Adrenal gland (tissue), 12 donors: ENCODE measurements around the gene PRR33. TPM values are rescaled to one million over a fixed set of nuclear protein-coding genes. Genes with fewer than 3 reads are reported as not detected.
A peak's percentile ranks its signal among the peaks of the same experiment; 100 is the strongest.

Experiments
- DNase-seq, 7 donors: peaks; one replicate each; pipeline ENCODE4 v3.0.0-alpha.2; 2019 to 2020
- H3K27ac ChIP-seq, 5 donors: fragments of 200-600 bp; sonication (generic) in 4 of 5; 1 replicate in 3 of 5; 2 replicates in 2 of 5; pipeline versions ENCODE4 v1.5.1 to v1.8.0; 2016 to 2020; ENCODE audit warnings: mild to moderate bottlenecking in 1 of 5
- H3K27me3 ChIP-seq: fragments of 200-600 bp; 2 replicates; pipeline ENCODE4 v1.8.0; 2021
- H3K36me3 ChIP-seq, 2 donors: fragments of 200-600 bp; replicated peaks in 1 of 2; 1 replicate in 1 of 2; 2 replicates in 1 of 2; pipeline versions ENCODE4 v1.5.1 to v1.8.0; 2018 to 2022
- H3K4me1 ChIP-seq, 2 donors: fragments of 200-600 bp; replicated peaks in 1 of 2; 1 replicate in 1 of 2; 2 replicates in 1 of 2; pipeline versions ENCODE4 v1.5.1 to v1.8.0; 2018 to 2021
- H3K4me3 ChIP-seq, 4 donors: fragments of 200-600 bp; sonication (generic) in 3 of 4; one replicate each; pipeline ENCODE4 v1.5.1; 2016 to 2018
- H3K9me3 ChIP-seq, 3 donors: fragments of 200-600 bp; sonication (generic) in 1 of 3; replicated peaks in 1 of 3; 1 replicate in 2 of 3; 2 replicates in 1 of 3; pipeline versions ENCODE4 v1.5.1 to v1.8.0; 2016 to 2021
- CTCF ChIP-seq, 6 experiments: fragments of 450-650 bp in 4 of 6; fragments of 200-600 bp in 2 of 6; sonication (generic) in 1 of 6; IDR thresholded peaks; 1 replicate in 5 of 6; 2 replicates in 1 of 6; pipeline versions ENCODE4 v1.5.1 to v1.8.0; 2016 to 2021; ENCODE audit warnings: antibody characterized with exemption in 6 of 6, mild to moderate bottlenecking in 2 of 6, moderate library complexity in 1 of 6
- POLR2A ChIP-seq, 2 donors: fragments of 450-650 bp; IDR thresholded peaks; one replicate each; pipeline ENCODE4 v1.6.1; 2017; ENCODE audit warnings: antibody characterized with exemption in 2 of 2, mild to moderate bottlenecking in 2 of 2, moderate library complexity in 1 of 2
- WGBS, 4 donors: extraction: QIAGEN DNeasy Blood & Tissue Kit in 2 of 4; methylation state at CpG; one replicate each; pipeline versions ENCODE4 v1.1.5 to v1.1.7; 2013 to 2017; 5-methylcytosine and 5-hydroxymethylcytosine counted together
- intact Hi-C, 2 donors: fragments of 100-400 bp; cut with DNase I; formaldehyde crosslinking; loops; one replicate each; pipeline versions ENCODE4 v1.14.1 to v1.15.0; 2022 to 2023
- polyA plus RNA-seq, 3 donors: library from polyadenylated mRNA; stranded (reverse); fragments of 200-250 nt in 2 of 3; fragments of 350-450 nt in 1 of 3; fragmentation: Illumina TruSeq in 1 of 3; extraction: RNeasy Lipid Tissue Mini Kit (QIAGEN cat#74804) in 1 of 3; gene quantifications; one replicate each; pipeline ENCODE4 v1.2.3, GENCODE V29; 2013 to 2014
- total RNA-seq, 9 donors: library from RNA; depleted of rRNA in 4 of 9; stranded (reverse); fragments of >200 nt in 4 of 9; fragments of 120-200 nt in 1 of 9; fragmentation: NEBNext Ultra II Directional in 1 of 9; extraction: Animal tissue kit (Norgen Biotek cat#: 25700) in 1 of 9; gene quantifications; one replicate each; pipeline versions ENCODE4 v1.1.0 to v1.2.4, GENCODE V29; 2013 to 2023
- donor health status: healthy with polysubstance abuse.
- donor health status: Bipolar disorder and iron deficiency.
- donor health status: DM: yes; HTN: yes; CAD: no.
- donor health status: DM: no; HTN: no; CAD: no.
- donor health status: DM: no; HTN: no; CAD: no.
- donor health status: DM: yes; HTN: yes; CAD: no.

PRR33 gene
- total and polyA plus RNA-seq, 12 donors: 0.07 to 2.3 (median 0.25) TPM; not detected in 6

- peak overlapping the region in 1 of 5 donors; percentile 61 for H3K27ac ChIP-seq
- no peak overlapping the region for H3K4me3 ChIP-seq
- WGBS, 4 donors: 79 to 100% (median 82%) methylated on average over 4 to 19 of the region's 19 CpGs
- H3K4me1 ChIP-seq: peaks cover 10 to 27% of the 10 kb centered on the region in 2 donors
- H3K27me3 ChIP-seq: no peaks in the 10 kb centered on the region
- no peaks in the 10 kb centered on the region for H3K9me3 ChIP-seq
- TF ChIP-seq POLR2A (IDR thresholded peaks at IDR 0.05) (no peak), CTCF (IDR thresholded peaks at IDR 0.05) (no peak)
- no peaks in the 10 kb centered on the region for H3K36me3 ChIP-seq
- intact Hi-C loops: no loop called here
- DNase-seq: no peak
Measured at GRCh38 chr11:1853376-1854131, 38.1 kb downstream of the PRR33 start.

- H3K27ac ChIP-seq: peak within 1 kb of the TSS in 1 of 5 donors; percentile 61
Measured at GRCh38 chr11:1852877-1853276, 38.8 kb downstream of the PRR33 start, which contains the start of gene LSP1. TSS of gene LSP1 (plus strand) at chr11:1853084. CDS start at chr11:1853145, 61 bp downstream.

DNA sequence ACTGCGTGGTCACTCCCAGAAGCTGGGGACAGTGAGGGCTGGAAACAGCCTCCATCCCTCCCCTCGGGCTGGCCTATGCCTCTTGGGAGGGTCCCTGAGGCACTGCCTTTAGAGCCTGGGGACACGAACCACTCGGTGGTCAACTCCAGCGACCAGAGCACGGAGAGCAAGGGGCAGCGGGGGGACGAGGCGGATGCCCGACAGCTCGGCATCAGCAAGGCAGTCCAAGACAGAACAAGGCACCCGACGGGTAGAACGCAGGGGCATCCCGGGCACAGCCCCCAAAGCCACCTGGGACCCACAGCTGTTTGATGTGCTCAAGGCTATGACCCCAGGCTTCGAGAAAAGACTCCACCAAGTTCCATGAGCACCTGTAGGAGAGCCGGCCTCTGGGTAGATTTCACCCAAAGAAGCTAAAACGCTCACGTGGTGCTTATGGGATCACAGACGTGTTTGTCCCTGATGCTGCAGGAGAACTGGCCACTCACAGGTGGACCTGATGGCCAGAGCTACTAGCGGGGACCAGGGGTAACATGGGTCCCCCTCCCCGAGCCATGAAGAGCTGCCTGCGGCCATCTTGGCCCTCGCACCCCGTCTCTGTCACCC lies 39.3 kb downstream of the PRR33 start:
- intact Hi-C loops: no loop called here
- Histone ChIP-seq H3K9me3 (no peaks in the 10 kb centered on the region), H3K4me3 (no peak overlapping the region), H3K36me3 (no peaks in the 10 kb centered on the region), H3K27me3 (no peaks in the 10 kb centered on the region), H3K27ac (peak overlapping the region in 1 of 5 donors; percentile 34), H3K4me1 (peaks cover 22 to 39% of the 10 kb centered on the region in 2 donors)
- TF ChIP-seq CTCF (IDR thresholded peaks at IDR 0.05) (no peak), POLR2A (IDR thresholded peaks at IDR 0.05) (no peak)
- WGBS, 4 donors: 76 to 93% (median 88%) methylated on average over 10 to 25 of the region's 25 CpGs
- DNase-seq: no peak

More at GRCh38 chr11:1852877-1853276, 38.8 kb downstream of the PRR33 start, which contains the start of gene LSP1:
- TF ChIP-seq CTCF (IDR thresholded peaks at IDR 0.05) (no peak), POLR2A (IDR thresholded peaks at IDR 0.05) (no peak)
- DNase-seq: no peak
- intact Hi-C loops: no loop called here
- Histone ChIP-seq H3K9me3 (no peaks in the 10 kb centered on the region), H3K27me3 (no peaks in the 10 kb centered on the region), H3K36me3 (no peaks in the 10 kb centered on the region), H3K4me1 (peaks cover 17 to 34% of the 10 kb centered on the region in 2 donors), H3K4me3 (no peak within 1 kb of the TSS)
- 64 to 79% (median 71%) methylated on average over 18 of the region's 18 CpGs for WGBS, 4 donors

DNA sequence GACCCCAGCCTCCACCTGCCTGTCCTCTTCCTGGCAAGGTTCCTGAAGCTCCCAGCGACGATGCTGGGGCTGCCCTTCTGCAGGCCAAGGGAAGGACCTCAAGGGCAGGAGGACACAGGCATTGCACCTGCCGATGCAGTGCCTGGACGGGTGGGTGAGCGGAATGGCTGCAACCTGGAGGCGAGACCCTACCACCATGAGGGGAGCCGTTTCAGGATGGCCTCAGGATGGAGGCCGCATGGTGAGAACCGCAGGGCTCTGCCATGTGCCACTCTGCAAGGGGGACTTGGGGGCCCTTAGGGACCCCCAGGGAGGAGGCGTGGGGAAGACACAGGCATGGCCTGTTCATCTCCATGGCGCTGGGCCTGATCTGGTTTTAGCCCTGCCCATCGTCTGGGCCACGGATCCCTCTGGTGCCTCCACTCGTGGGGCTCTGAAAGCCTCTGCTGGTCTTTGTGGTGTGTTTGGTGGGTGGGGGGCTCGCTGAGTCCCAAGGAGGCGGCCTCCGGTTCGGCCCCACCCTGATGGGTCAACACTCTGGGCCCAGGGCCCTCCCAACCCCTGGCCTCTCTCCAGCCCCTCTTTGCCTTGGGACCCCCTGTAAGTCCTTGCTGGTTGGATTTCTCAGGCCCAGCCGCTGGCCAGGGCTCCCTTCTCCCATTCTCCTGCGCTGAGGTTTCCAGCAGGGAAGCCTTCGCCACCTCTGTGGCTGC lies 40.1 kb downstream of the PRR33 start:
- WGBS, 4 donors: 89 to 95% (median 93%) methylated on average over 9 to 21 of the region's 21 CpGs
- no peak for TF ChIP-seq POLR2A (IDR thresholded peaks at IDR 0.05)
- TF ChIP-seq CTCF (IDR thresholded peaks at IDR 0.05): no peak
- Histone ChIP-seq H3K27ac (peak overlapping the region in 1 of 5 donors; percentile 79), H3K4me3 (no peak overlapping the region), H3K9me3 (no peaks in the 10 kb centered on the region), H3K36me3 (no peaks in the 10 kb centered on the region), H3K4me1 (peaks cover 29 to 40% of the 10 kb centered on the region in 2 donors), H3K27me3 (no peaks in the 10 kb centered on the region)
- DNase-seq: no peak
- intact Hi-C loops: no loop called here
